ENCODE data around the gene TRIM69.

The TRIM69 gene

GRCh38 chr15:44811337-44811736 lies 75.0 kb downstream of the TRIM69 start:
- no peak for DNase-seq

DNA sequence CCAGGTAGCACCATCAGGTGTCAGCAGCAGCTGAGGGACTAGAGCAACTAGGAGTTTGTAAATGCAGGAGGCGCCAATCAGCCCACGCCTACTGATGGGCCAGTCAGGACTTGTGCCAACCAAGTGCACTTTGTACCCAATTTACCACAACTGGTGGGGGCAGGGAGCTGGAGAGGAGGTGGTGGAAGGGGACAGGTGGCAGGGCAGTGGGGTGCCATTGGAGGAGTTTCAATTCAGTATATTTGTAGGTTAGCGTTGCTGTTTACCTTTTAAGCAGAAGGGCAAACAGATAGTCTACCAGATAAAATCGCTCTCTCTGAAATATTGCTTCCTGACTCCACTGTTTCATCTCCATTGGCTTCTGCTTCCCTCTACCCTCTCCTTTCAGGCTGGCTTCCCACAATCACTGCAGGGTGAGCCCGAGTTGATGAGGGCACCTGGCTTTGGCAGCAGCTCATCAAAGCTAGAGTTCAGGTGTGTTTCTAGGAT lies 75.7 kb downstream of the TRIM69 start:
- DNase-seq, result no peak

- DNase-seq, result no peak
Measured at GRCh38 chr15:44813231-44813630, 76.9 kb downstream of the TRIM69 start.
